A549 (cell line): ENCODE data around the gene S100A11. TPM values are rescaled to one million over a fixed set of nuclear protein-coding genes. Genes with fewer than 3 reads are reported as not detected.

Source experiments
- BHLHE40 ChIP-seq: IDR thresholded peaks from 2 replicates; pipeline ENCODE4 v1.6.1; 2012; ENCODE audit warnings: low read depth, low read length, inconsistent platforms
- CBX2 ChIP-seq: fragments of 200-600 bp; sonication (generic); IDR thresholded peaks from 2 replicates; pipeline ENCODE4 v1.6.1; 2016; ENCODE audit warnings: low read depth, mild to moderate bottlenecking, borderline replicate concordance
- CBX8 ChIP-seq: fragments of 200-600 bp; sonication (generic); IDR thresholded peaks from 2 replicates; pipeline ENCODE4 v1.6.1; 2016
- HDAC2 ChIP-seq: fragments of 200-600 bp; sonication (generic); IDR thresholded peaks from 2 replicates; pipeline ENCODE4 v1.6.1; 2016
- JUN ChIP-seq, 2 experiments: fragments of >200 bp; sonication (Bioruptor Twin); formaldehyde crosslinking; IDR thresholded peaks; 2 replicates in 1 of 2; 3 replicates in 1 of 2; pipeline ENCODE4 v1.6.1; 2016 to 2017
- KDM5A ChIP-seq: fragments of 200-600 bp; sonication (generic); IDR thresholded peaks from 2 replicates; pipeline ENCODE4 v1.6.1; 2016; ENCODE audit warnings: antibody characterized with exemption, mild to moderate bottlenecking
- MAZ ChIP-seq: fragments of 150-350 bp; IDR thresholded peaks from 2 replicates; pipeline ENCODE4 v1.6.1; 2014; ENCODE audit warnings: antibody characterized with exemption, low read depth, low read length, borderline replicate concordance
- NPAS2 ChIP-seq: fragments of 250-450 bp; sonication (Bioruptor Pico); IDR thresholded peaks from 2 replicates; pipeline ENCODE4 v1.8.0; 2022; ENCODE audit warnings: mild to moderate bottlenecking, moderate library complexity, borderline replicate concordance
- POLR2A ChIP-seq: IDR thresholded peaks from 2 replicates; pipeline ENCODE4 v1.6.1; 2012; ENCODE audit warnings: mild to moderate bottlenecking, low read length
- RARB ChIP-seq: fragments of 250-450 bp; sonication (Bioruptor Pico); IDR thresholded peaks from 2 replicates; pipeline ENCODE4 v1.8.0; 2021; ENCODE audit warnings: mild to moderate bottlenecking, moderate library complexity
- SMC3 ChIP-seq: fragments of >200 bp; sonication (Bioruptor Twin); formaldehyde crosslinking; IDR thresholded peaks from 3 replicates; pipeline ENCODE4 v1.6.1; 2018; ENCODE audit warnings: inconsistent platforms
- TFCP2L1 ChIP-seq: fragments of 250-450 bp; sonication (Bioruptor Pico); IDR thresholded peaks from 2 replicates; pipeline ENCODE4 v1.5.0; 2021; ENCODE audit warnings: mild to moderate bottlenecking
- ZC3H11A ChIP-seq: fragments of 450-650 bp; IDR thresholded peaks from 2 replicates; pipeline ENCODE4 v1.6.1; 2014; ENCODE audit warnings: antibody characterized with exemption, mild to moderate bottlenecking
- ZFP36 ChIP-seq: fragments of 450-650 bp; IDR thresholded peaks from 2 replicates; pipeline ENCODE4 v1.6.1; 2014; ENCODE audit warnings: borderline replicate concordance; ENCODE audit not compliant: partially characterized antibody
- ZNF302 ChIP-seq: fragments of 250-450 bp; sonication (Bioruptor Pico); IDR thresholded peaks from 2 replicates; pipeline ENCODE4 v1.9.0; 2021; ENCODE audit warnings: inconsistent platforms, mild to moderate bottlenecking, moderate library complexity
- ZSCAN20 ChIP-seq: fragments of 250-450 bp; sonication (Bioruptor Pico); IDR thresholded peaks from 2 replicates; pipeline ENCODE4 v1.8.0; 2022; ENCODE audit warnings: mild to moderate bottlenecking, moderate library complexity
- polyA plus RNA-seq, 4 experiments: library from polyadenylated mRNA; depleted of rRNA in 3 of 4; stranded (reverse); fragments of >200 nt; fragmentation: RNase III in 1 of 4; extraction: RNeasy Plus Mini Kit Qiagen cat#74134 plus additional on column Dnase treatment in 1 of 4; gene quantifications; 2 replicates in 3 of 4; 3 replicates in 1 of 4; pipeline ENCODE4 v1.2.3, GENCODE V29; 2011 to 2017
- TF ChIP-seq, protein P1 (sequence below): IDR thresholded peaks from 2 replicates; pipeline ENCODE4 v1.6.1; 2012
- TF ChIP-seq, protein P2 (sequence below): fragments of 250-450 bp; sonication (Bioruptor Pico); IDR thresholded peaks from 2 replicates; pipeline ENCODE4 v1.5.0; 2020; ENCODE audit warnings: low read depth, mild to moderate bottlenecking, moderate library complexity
- TF ChIP-seq, protein P3 (sequence below): fragments of >200 bp; sonication (Bioruptor Twin); formaldehyde crosslinking; IDR thresholded peaks from 3 replicates; pipeline ENCODE4 v1.5.1; 2016
- TF ChIP-seq, protein P4 (sequence below): fragments of >200 bp; sonication (Bioruptor Twin); formaldehyde crosslinking; IDR thresholded peaks from 2 replicates; pipeline ENCODE4 v1.6.1; 2016
- TF ChIP-seq, protein P5 (sequence below): fragments of 200-600 bp; sonication (generic); IDR thresholded peaks from 2 replicates; pipeline ENCODE4 v1.6.1; 2016; ENCODE audit warnings: antibody characterized with exemption, mild to moderate bottlenecking, moderate library complexity
- TF ChIP-seq, protein P6 (sequence below): IDR thresholded peaks from 2 replicates; pipeline ENCODE4 v1.6.1; 2012; ENCODE audit warnings: low read depth, borderline replicate concordance
- TF ChIP-seq, protein P7 (sequence below): IDR thresholded peaks from 2 replicates; pipeline ENCODE4 v1.6.1; 2012
- TF ChIP-seq, protein P8 (sequence below): fragments of 150-350 bp; IDR thresholded peaks from 2 replicates; pipeline ENCODE4 v1.6.1; 2014; ENCODE audit warnings: low read depth, mild to moderate bottlenecking, low read length

The S100A11 gene
- polyA plus RNA-seq, 2 of the 4 experiments (the other 2 are of a cell fraction): 671 to 1,531 TPM

DNA sequence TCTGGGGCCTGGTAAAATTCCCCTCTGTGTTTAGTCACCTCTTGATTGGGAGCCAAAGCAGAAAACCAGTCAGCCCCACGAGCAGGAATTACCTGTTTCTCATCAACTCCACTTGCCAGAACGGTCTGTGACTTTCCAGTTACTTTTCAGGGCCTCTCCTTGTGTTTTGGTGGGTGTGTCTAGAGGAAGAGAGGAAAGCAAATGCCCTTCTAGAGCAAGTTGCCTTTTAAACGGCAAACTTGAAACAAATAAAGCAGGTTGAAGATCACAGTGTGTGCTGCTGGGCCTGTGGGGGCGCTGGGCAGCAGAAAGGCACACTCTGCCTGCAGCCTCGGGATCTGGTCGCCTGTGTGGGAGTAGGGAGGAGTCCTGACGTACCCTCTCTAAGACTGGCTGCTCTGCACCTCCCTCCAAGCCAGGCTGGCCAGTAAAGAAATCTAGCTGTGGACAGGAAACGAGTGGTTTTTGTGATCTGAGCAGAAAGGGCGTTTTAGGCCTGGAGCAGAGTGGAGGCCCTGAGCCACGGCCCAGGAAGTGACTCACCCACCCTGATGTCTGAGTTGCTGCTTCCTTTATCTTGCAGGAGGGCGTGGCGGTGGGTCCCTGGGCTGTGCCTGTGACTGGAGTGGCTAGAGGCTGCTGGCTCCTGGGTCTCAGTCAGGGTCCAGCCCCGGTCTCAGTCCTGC lies 11.1 kb upstream of the S100A11 start (continued):
- TF ChIP-seq, protein P1, sequence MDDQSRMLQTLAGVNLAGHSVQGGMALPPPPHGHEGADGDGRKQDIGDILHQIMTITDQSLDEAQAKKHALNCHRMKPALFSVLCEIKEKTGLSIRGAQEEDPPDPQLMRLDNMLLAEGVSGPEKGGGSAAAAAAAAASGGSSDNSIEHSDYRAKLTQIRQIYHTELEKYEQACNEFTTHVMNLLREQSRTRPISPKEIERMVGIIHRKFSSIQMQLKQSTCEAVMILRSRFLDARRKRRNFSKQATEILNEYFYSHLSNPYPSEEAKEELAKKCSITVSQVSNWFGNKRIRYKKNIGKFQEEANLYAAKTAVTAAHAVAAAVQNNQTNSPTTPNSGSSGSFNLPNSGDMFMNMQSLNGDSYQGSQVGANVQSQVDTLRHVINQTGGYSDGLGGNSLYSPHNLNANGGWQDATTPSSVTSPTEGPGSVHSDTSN: peak; percentile 58; the same call in 1 of the 2 replicates
- no peak for TF ChIP-seq ZC3H11A
- no peak for TF ChIP-seq KDM5A
- TF ChIP-seq, protein P2, sequence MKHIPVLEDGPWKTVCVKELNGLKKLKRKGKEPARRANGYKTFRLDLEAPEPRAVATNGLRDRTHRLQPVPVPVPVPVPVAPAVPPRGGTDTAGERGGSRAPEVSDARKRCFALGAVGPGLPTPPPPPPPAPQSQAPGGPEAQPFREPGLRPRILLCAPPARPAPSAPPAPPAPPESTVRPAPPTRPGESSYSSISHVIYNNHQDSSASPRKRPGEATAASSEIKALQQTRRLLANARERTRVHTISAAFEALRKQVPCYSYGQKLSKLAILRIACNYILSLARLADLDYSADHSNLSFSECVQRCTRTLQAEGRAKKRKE (CRISPR knock-in tag): no peak
- TF ChIP-seq NPAS2 (CRISPR knock-in tag): no peak
- TF ChIP-seq, protein P3, sequence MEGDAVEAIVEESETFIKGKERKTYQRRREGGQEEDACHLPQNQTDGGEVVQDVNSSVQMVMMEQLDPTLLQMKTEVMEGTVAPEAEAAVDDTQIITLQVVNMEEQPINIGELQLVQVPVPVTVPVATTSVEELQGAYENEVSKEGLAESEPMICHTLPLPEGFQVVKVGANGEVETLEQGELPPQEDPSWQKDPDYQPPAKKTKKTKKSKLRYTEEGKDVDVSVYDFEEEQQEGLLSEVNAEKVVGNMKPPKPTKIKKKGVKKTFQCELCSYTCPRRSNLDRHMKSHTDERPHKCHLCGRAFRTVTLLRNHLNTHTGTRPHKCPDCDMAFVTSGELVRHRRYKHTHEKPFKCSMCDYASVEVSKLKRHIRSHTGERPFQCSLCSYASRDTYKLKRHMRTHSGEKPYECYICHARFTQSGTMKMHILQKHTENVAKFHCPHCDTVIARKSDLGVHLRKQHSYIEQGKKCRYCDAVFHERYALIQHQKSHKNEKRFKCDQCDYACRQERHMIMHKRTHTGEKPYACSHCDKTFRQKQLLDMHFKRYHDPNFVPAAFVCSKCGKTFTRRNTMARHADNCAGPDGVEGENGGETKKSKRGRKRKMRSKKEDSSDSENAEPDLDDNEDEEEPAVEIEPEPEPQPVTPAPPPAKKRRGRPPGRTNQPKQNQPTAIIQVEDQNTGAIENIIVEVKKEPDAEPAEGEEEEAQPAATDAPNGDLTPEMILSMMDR: peak; percentile 57; the same call in 2 of the 3 replicates
- no peak for TF ChIP-seq RARB
- peak; percentile 66 for TF ChIP-seq POLR2A
- TF ChIP-seq, protein P4, sequence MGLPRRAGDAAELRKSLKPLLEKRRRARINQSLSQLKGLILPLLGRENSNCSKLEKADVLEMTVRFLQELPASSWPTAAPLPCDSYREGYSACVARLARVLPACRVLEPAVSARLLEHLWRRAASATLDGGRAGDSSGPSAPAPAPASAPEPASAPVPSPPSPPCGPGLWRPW: no peak
- TF ChIP-seq, protein P5, sequence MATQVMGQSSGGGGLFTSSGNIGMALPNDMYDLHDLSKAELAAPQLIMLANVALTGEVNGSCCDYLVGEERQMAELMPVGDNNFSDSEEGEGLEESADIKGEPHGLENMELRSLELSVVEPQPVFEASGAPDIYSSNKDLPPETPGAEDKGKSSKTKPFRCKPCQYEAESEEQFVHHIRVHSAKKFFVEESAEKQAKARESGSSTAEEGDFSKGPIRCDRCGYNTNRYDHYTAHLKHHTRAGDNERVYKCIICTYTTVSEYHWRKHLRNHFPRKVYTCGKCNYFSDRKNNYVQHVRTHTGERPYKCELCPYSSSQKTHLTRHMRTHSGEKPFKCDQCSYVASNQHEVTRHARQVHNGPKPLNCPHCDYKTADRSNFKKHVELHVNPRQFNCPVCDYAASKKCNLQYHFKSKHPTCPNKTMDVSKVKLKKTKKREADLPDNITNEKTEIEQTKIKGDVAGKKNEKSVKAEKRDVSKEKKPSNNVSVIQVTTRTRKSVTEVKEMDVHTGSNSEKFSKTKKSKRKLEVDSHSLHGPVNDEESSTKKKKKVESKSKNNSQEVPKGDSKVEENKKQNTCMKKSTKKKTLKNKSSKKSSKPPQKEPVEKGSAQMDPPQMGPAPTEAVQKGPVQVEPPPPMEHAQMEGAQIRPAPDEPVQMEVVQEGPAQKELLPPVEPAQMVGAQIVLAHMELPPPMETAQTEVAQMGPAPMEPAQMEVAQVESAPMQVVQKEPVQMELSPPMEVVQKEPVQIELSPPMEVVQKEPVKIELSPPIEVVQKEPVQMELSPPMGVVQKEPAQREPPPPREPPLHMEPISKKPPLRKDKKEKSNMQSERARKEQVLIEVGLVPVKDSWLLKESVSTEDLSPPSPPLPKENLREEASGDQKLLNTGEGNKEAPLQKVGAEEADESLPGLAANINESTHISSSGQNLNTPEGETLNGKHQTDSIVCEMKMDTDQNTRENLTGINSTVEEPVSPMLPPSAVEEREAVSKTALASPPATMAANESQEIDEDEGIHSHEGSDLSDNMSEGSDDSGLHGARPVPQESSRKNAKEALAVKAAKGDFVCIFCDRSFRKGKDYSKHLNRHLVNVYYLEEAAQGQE: no peak
- TF ChIP-seq, protein P6, sequence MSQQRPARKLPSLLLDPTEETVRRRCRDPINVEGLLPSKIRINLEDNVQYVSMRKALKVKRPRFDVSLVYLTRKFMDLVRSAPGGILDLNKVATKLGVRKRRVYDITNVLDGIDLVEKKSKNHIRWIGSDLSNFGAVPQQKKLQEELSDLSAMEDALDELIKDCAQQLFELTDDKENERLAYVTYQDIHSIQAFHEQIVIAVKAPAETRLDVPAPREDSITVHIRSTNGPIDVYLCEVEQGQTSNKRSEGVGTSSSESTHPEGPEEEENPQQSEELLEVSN: peak; percentile 36; the same call in 1 of the 2 replicates
- no peak for TF ChIP-seq BHLHE40
- TF ChIP-seq TFCP2L1 (CRISPR knock-in tag): no peak
- peak; percentile 44 for TF ChIP-seq SMC3
- peak; percentile 93 for TF ChIP-seq JUN (IDR thresholded peaks at IDR 0.05)
- TF ChIP-seq CBX2: no peak
- TF ChIP-seq ZSCAN20 (CRISPR knock-in tag): no peak
- TF ChIP-seq ZNF302 (CRISPR knock-in tag): no peak
- no peak for TF ChIP-seq CBX8
- TF ChIP-seq HDAC2: no peak
- no peak for TF ChIP-seq ZFP36
- TF ChIP-seq, protein P7, sequence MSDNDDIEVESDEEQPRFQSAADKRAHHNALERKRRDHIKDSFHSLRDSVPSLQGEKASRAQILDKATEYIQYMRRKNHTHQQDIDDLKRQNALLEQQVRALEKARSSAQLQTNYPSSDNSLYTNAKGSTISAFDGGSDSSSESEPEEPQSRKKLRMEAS: peak; percentile 91
- TF ChIP-seq, protein P8, sequence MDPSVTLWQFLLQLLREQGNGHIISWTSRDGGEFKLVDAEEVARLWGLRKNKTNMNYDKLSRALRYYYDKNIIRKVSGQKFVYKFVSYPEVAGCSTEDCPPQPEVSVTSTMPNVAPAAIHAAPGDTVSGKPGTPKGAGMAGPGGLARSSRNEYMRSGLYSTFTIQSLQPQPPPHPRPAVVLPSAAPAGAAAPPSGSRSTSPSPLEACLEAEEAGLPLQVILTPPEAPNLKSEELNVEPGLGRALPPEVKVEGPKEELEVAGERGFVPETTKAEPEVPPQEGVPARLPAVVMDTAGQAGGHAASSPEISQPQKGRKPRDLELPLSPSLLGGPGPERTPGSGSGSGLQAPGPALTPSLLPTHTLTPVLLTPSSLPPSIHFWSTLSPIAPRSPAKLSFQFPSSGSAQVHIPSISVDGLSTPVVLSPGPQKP: no peak
- TF ChIP-seq MAZ: no peak
- TF ChIP-seq, all 56 proteins: peak for 18
